GM19324 (cell line): Measurements from ENCODE around the gene UNC5A.

Experiments
- ATAC-seq: cut with Tn5 transposase; IDR thresholded peaks from one replicate; pipeline ENCODE4 v1.9.1; 2021; ENCODE audit warnings: mild to moderate bottlenecking, moderate library complexity; ENCODE audit not compliant: unreplicated experiment, low FRiP score

The UNC5A gene

DNA sequence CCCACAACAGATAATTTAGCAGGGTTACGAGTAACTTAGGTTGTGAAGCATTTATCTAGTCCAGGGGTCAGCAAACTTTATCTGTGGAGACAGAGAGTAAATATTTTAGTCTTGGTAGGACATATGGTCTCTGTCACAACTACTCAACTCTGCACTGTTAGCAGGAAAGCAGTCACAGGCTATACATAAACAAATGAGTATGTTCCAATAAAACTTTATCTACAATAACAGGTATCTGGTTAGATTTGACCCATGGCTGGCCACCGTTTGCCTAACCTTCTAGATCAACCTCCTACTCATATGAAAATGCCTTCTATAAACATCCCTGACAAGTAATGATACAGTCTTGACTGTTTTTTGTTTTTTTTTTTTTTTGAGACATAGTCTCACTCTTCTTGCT, 101.8 kb downstream of the UNC5A start:
- ATAC-seq = no peak

DNA sequence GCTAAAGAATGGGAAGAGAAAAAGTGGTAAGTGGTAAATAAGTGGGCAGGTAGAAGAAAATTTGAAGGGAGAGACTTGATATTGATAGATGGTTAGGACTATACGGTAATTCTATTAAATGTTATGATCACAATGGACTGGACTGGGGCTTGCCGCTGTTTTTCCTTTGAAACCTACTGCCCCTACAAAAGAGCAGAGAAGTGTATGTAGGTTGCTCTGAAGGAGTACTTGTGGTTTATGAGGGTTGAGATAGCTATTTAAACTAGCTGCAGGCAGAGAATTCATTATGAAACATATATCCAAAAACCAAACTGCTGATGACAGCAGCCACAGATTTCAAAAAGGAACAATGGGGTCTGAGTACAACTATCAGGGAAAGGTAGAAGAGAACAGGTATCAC, 105.5 kb downstream of the UNC5A start:
- ATAC-seq = no peak

DNA sequence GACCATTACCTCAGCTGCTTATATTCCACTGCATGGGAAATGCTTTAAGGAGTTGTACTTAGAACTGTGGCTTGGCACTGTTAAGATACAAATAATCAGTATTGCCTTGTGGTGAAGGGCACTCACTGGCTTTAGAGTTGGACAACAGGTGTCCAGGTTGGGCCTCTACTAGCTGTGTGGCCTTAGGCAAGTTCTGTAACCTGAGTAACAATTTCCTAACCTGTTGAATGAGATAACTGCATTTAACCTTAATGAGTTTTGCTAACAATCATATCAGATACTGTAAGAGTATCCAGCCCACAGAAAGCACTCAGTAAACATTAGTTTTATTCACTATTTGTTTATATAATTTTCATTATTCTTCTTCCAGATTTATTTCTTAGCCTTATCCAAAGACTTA, 106.0 kb downstream of the UNC5A start:
- ATAC-seq = no peak

DNA sequence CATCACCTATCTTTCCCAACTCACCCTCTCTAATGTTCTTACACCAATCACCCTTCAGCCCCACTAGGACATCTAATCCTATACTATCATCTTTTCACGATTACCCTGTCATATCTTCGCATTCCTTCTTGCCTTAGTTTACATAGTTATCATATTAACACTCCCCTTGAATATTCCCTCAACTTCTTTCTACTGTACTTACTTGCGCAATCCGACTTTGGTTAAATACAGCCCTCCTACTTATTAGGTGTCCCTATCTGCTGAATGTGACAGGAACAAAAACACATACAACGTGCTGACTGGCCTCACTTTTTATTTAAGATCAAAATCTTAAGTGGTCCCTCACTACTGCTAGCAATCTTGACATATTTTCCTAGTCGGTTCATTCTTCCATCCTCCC, 108.3 kb downstream of the UNC5A start:
- no peak for ATAC-seq

DNA sequence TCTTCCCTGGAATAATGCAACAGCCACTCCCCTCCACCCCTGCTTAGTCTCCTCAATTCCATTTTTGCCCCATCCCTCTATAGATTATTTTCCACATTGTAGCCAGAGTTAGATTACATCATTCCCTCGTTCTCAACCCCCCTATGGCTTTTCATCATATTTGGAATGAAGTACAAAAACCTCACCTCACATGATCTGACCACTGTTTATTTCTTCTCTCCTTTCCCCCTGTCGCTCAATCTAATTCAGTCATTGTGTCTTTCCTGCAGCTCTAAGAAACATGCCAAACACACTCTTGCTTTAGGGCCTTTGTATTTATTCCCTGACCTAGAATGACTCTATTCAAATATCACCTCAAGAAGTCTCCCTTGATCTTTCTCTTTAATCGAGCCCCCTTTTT, 111.4 kb downstream of the UNC5A start:
- ATAC-seq = no peak

DNA sequence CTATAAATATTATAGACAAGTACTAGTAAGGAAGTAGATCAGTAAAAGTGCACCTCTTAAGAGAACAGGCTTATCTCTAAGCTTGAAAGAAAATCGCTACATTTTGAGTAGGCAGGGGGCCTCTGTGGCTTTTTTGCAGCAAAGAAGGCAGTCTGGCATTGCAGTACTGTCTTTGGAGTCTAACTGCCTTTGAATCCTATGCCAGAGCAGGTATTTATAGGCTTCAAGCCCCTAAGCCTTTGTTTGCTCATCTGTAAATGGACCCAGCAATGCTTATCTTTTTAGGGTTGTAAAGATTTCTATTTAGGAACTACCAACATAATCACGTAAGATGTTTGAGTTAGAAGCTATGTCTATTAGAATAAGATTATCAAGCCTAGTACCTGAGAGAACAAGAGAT, 112.5 kb downstream of the UNC5A start:
- no peak for ATAC-seq

DNA sequence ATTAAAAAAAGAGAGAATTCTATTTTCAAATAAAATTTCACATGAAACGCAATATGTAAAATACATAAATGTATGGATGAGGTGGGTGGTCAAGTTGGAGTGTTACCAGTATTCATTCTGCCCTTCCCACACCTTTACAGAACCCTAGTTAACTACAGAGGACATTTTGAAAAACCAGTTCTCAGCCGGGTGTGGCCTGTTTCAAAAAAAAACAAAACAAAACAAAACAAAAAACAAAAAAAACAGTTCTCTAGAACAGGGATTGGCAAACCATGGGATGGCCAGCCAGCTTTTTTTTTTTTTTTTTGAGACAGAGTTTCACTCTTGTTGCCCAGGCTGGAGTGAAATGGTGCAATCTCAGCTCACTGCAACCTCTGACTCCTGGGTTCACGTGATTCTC, 117.2 kb downstream of the UNC5A start:
- ATAC-seq = no peak

DNA sequence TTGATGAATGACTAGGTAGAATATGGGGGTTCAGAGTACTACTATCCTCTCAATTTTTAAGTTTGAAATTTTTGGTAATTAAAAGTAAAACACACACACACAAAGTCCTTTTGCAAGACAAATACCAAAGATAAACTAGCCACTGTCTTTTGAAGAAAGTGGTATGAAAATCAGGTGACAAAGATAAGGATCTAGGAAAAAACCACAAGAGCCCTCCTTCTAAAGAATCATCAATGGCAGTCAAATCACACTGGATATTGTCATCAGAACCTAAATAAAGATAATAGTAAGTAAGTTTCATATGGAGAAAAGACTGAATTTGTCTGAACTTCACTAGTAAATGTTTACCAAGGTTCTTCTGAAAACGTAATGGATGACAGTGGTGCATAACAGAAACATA, 119.3 kb downstream of the UNC5A start:
- no peak for ATAC-seq
